Right cardiac atrium (tissue), 5 donors: Measurements from ENCODE around the gene CIT. TPM values are rescaled to one million over a fixed set of nuclear protein-coding genes. Genes with fewer than 3 reads are reported as not detected.
A peak's percentile ranks its signal among the peaks of the same experiment; 100 is the strongest.

ENCODE experiments used
- ATAC-seq, 2 donors: fragments of 200-7000 bp; cut with Tn5 transposase; one replicate each; pipeline versions ENCODE4 v1.8.0 to v1.9.1; 2020; ENCODE audit warnings: moderate library complexity in 2 of 2, mild to moderate bottlenecking in 1 of 2
- DNase-seq, 3 donors: peaks; one replicate each; pipeline ENCODE4 v3.0.0-alpha.2; 2020
- H3K27ac ChIP-seq: one replicate; pipeline ENCODE4 v1.5.1; 2013; ENCODE audit warnings: mild to moderate bottlenecking, low read length, control low read depth, moderate library complexity
- H3K27me3 ChIP-seq: one replicate; pipeline ENCODE4 v1.6.1; 2013; ENCODE audit not compliant: control insufficient read depth, insufficient read depth
- H3K4me1 ChIP-seq: one replicate; pipeline ENCODE4 v1.6.1; 2013; ENCODE audit warnings: low read length; ENCODE audit not compliant: control insufficient read depth, insufficient read depth
- H3K4me3 ChIP-seq: one replicate; pipeline ENCODE4 v1.5.1; 2013; ENCODE audit warnings: low read length, control low read depth
- H3K9me3 ChIP-seq: one replicate; pipeline ENCODE4 v1.6.1; 2013; ENCODE audit warnings: low read length; ENCODE audit not compliant: control insufficient read depth
- WGBS: extraction: QIAGEN DNeasy Blood & Tissue Kit; methylation state at CpG from one replicate; pipeline ENCODE4 v1.1.7; 2013; 5-methylcytosine and 5-hydroxymethylcytosine counted together
- intact Hi-C, 4 donors: fragments of 100-400 bp; cut with DNase I; formaldehyde crosslinking; loops; one replicate each; pipeline versions ENCODE4 v1.11.0 to v1.14.0; 2022 to 2023
- polyA plus RNA-seq: library from polyadenylated mRNA; stranded (reverse); fragments of 200-250 nt; gene quantifications from one replicate; pipeline ENCODE4 v1.2.3, GENCODE V29; 2013
- total RNA-seq, 4 donors: library from RNA; stranded (reverse); fragmentation: NEBNext Ultra II Directional; extraction: Animal tissue kit (Norgen Biotek cat#: 25700); gene quantifications; one replicate each; pipeline ENCODE4 v1.2.1, GENCODE V29; 2021
- donor health status: healthy with polysubstance abuse.
- donor health status: DM: no; HTN: yes; CAD: no.
- donor health status: DM: no; HTN: no; CAD: no.
- donor health status: DM: no; HTN: yes; CAD: no; lungs with severe emphysema.
- donor health status: DM: yes; HTN: yes; CAD: no.

Gene CIT
- total and polyA plus RNA-seq, 5 donors: 0.61 to 3.0 (median 2.4) TPM

DNA sequence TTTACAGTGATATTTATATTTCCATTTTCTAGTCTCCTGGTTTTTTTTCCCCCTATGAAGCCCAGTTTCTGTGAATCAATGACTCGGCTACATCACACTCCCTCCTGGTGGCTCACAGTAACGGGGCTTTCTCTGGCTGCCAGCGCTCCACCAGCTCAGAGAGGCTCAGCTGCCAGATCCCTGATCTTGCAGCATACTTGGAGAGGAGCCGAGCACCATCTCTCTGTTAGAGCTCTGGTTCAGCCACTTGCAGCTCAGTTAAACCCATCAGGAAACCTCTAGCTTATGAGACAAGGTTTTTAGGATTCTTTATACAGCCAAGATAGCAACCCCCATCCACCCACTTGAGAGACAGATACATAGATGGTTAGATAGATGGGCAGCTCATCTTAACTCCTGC, 74.6 kb downstream of the CIT start:
- Histone ChIP-seq H3K4me3 (no peak overlapping the region), H3K27ac (no peak overlapping the region), H3K4me1 (no peaks in the 10 kb centered on the region), H3K27me3 (no peaks in the 10 kb centered on the region), H3K9me3 (no peaks in the 10 kb centered on the region)
- ATAC-seq (peak; percentile 79 to 85), DNase-seq (peak; percentile 67 to 82 (median 73))
- intact Hi-C loops: no loop called here
- 44% methylated on average over 4 of the region's 4 CpGs for WGBS

DNA sequence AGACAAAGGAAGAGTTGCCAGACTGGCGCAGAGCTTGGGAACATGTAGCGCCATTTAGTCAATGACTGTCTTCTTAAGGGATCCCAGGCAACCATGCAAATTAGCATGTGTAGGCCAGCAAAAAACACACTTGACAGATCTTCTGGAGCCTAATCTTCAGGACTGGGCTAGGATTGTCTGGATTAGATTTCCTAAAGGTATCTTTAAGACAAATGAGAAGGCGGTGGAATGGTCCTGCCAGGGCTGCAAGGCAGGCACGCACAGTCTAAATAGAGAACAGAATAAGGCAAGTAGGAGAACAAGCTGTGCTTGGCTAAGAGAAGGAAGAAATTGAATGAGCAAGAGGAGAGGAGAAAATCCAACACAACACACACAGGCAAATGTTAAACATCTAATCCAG, 80.0 kb downstream of the CIT start:
- intact Hi-C loops: no loop called here
- WGBS: 99% methylated on average over 4 of the region's 4 CpGs
- ATAC-seq (no peak), DNase-seq (no peak)
- Histone ChIP-seq H3K9me3 (no peaks in the 10 kb centered on the region), H3K4me3 (no peak overlapping the region), H3K27me3 (no peaks in the 10 kb centered on the region), H3K4me1 (no peaks in the 10 kb centered on the region), H3K27ac (no peak overlapping the region)

DNA sequence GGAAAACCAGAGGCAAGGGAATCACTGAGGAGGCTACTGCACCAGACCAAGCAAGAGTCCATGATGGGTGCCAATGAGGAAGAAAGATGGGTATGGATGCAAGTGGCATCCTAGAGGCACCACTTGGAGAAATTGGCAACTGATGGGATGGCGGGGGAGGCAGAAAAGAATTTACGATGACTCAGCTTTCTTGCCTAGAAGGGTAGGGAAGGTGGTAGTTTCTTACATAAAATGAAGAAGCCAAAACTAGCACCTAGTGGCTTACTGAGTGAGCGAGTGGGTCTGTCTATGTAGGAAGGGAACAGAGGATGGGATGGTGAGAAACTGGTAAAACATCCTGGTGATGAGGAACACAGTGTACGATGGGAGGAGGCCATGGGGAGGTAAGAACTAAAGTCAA, 80.8 kb downstream of the CIT start:
- H3K4me1 ChIP-seq: no peaks in the 10 kb centered on the region
- no peaks in the 10 kb centered on the region for H3K9me3 ChIP-seq
- 96% methylated on average over 4 of the region's 4 CpGs for WGBS
- no peaks in the 10 kb centered on the region for H3K27me3 ChIP-seq
- DNase-seq (no peak), ATAC-seq (no peak)
- no peak overlapping the region for H3K27ac ChIP-seq
- no peak overlapping the region for H3K4me3 ChIP-seq
- intact Hi-C loops: no loop called here

DNA sequence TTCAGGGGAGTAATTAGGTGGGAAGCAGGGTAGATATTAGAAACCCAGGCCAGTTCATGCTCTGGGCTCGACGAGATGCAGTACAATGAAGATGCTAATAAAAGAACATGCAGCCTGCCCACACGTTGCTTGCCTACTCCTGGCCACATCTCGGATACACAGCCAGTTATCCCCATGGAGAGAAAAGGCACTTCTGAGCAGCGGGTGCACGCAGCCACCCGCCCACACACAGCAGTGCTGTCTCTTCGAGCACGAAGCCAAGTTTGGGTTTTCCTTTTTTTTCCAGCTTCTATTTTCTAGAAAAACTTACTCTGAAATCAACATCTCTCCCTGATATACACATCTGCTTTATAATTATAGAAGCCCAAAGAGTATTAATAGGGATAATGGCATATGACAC, 85.7 kb downstream of the CIT start:
- intact Hi-C loops: no loop called here
- no peak for ATAC-seq

DNA sequence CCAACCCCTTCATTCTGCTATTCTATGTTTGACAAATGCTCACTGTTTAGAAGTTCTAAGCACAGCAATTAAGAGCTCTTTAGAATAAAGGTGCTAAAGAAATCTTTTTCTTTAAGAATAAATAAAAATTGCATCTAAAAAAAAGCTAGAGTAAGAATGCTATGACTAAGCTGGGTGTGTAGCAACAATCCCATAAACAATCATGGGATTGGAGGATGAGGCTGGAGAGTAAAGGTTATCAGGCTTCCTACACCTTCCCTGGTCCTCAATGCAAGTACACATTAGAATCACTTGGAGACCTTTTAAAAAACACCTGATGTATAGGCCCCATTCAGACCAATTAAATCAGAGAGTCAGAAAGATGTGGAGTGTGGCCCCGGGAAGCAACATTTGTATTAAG, 88.3 kb downstream of the CIT start:
- intact Hi-C loops: no loop called here
- no peaks in the 10 kb centered on the region for H3K4me1 ChIP-seq
- no peak for DNase-seq
- no peak overlapping the region for H3K27ac ChIP-seq
- H3K27me3 ChIP-seq: no peaks in the 10 kb centered on the region
- 94% methylated on average over 1 of the region's 1 CpG for WGBS
- H3K4me3 ChIP-seq: no peak overlapping the region
- ATAC-seq: no peak
- H3K9me3 ChIP-seq: no peaks in the 10 kb centered on the region

More for the DNA sequence above, 85.7 kb downstream of the CIT start:
- no peak overlapping the region for H3K4me3 ChIP-seq
- no peaks in the 10 kb centered on the region for H3K4me1 ChIP-seq
- WGBS: 76% methylated on average over 9 of the region's 9 CpGs
- H3K27ac ChIP-seq: no peak overlapping the region
- DNase-seq: no peak
- H3K27me3 ChIP-seq: no peaks in the 10 kb centered on the region
- H3K9me3 ChIP-seq: no peaks in the 10 kb centered on the region

DNA sequence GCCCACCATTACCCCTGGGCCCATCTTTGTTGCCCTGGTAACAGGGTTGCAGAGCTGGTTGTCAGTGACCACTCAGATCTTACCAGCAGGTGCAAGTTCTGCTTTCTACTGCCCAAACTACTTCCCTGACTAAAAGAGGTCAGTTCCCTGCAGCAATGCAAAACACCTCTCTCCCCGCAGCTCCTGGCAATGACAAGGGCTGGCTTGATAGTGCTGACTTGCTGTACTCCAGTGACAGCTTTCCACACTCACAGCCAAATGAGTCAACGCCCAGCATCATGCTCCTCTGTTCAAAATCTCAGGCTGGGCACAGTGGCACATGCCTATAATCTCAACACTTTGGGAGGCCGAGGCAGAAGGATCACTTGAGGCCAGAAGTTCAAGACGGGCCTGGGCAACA, 90.6 kb downstream of the CIT start:
- Histone ChIP-seq H3K4me3 (no peak overlapping the region), H3K9me3 (no peaks in the 10 kb centered on the region), H3K4me1 (no peaks in the 10 kb centered on the region), H3K27ac (no peak overlapping the region), H3K27me3 (no peaks in the 10 kb centered on the region)
- peak in 1 of 3 donors; percentile 59 for DNase-seq
- ATAC-seq: peak; percentile 71
- intact Hi-C loops: no loop called here
- 80% methylated on average over 4 of the region's 4 CpGs for WGBS

DNA sequence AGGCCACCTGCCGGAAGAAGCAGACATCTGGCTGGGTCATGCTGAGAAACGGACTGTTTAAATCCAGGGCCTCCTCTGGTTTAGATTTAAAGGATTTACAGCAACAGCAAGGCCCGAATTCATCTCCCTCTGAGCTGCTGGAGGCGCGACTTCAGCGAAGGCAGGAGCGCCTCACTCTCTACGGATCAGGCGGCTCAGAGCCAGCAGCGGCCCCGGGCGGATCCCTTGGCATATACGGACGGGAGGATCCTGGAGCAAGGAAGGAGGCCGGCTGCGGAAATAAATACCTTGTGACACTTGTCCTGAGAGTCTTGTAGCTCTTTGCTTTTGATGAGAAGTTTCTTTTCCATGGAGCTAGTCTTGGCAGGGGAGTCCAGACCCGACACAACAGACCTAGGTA, 92.4 kb downstream of the CIT start:
- no peak for ATAC-seq
- WGBS: 96% methylated on average over 17 of the region's 17 CpGs
- H3K4me1 ChIP-seq: no peaks in the 10 kb centered on the region
- no peaks in the 10 kb centered on the region for H3K27me3 ChIP-seq
- intact Hi-C loops: loop anchor here in 1 of 4 donors (5.0 kb wide), 1 partner anchor 117 kb away; the partner anchor contains the start of gene PRKAB1
- H3K9me3 ChIP-seq: no peaks in the 10 kb centered on the region
- H3K27ac ChIP-seq: no peak overlapping the region
- no peak for DNase-seq
- no peak overlapping the region for H3K4me3 ChIP-seq

DNA sequence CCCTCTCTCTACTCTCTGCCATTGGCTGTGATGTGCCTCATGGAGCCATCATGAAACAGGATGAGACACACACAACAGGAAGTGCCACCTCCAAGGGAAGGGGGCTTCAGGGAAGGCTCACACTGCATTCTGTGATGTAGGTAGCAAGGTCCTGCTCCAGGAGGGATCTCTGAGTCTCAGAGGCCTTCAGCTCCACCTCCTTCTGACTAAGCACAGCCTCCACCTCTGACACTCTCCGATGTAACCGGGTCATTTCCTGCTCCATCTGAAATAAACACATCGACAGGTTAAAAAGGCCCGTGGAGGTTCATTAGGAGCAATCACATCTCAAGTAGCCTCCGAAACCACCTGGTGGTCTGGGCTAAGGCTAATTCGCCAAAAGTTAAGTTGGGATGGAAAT, 93.3 kb downstream of the CIT start:
- intact Hi-C loops: loop anchor here in 1 of 4 donors (5.0 kb wide), 1 partner anchor 116 kb away; the partner anchor contains the start of gene PRKAB1
- no peak overlapping the region for H3K27ac ChIP-seq
- no peaks in the 10 kb centered on the region for H3K9me3 ChIP-seq
- H3K4me1 ChIP-seq: no peaks in the 10 kb centered on the region
- 95% methylated on average over 6 of the region's 6 CpGs for WGBS
- ATAC-seq (no peak), DNase-seq (no peak)
- no peak overlapping the region for H3K4me3 ChIP-seq
- H3K27me3 ChIP-seq: no peaks in the 10 kb centered on the region

DNA sequence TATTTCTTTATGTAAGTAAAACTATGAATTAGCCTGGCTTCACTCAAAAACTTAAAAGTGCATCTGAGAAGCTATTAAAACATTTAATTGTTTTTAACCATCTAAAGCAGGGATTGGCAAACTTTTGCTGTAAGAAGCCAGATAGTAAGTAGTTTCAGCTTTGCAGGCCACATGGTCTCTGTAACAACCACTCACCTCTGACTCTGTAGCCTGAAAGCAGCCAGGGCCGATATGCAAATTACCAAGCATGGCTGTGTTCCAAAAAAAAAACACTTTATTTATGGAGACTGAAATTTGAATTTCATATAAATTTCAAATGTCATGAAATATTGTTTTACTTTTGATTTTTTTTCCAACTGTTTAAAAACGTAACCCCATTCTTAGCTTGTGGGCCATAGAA, 95.3 kb downstream of the CIT start:
- WGBS: 87% methylated on average over 2 of the region's 2 CpGs
- ATAC-seq: no peak
- DNase-seq: no peak
- Histone ChIP-seq H3K27me3 (no peaks in the 10 kb centered on the region), H3K9me3 (no peaks in the 10 kb centered on the region), H3K4me3 (no peak overlapping the region), H3K4me1 (no peaks in the 10 kb centered on the region), H3K27ac (no peak overlapping the region)
- intact Hi-C loops: loop anchor here in 1 of 4 donors (5.0 kb wide), 1 partner anchor 115 kb away; the partner anchor contains the start of gene PRKAB1

DNA sequence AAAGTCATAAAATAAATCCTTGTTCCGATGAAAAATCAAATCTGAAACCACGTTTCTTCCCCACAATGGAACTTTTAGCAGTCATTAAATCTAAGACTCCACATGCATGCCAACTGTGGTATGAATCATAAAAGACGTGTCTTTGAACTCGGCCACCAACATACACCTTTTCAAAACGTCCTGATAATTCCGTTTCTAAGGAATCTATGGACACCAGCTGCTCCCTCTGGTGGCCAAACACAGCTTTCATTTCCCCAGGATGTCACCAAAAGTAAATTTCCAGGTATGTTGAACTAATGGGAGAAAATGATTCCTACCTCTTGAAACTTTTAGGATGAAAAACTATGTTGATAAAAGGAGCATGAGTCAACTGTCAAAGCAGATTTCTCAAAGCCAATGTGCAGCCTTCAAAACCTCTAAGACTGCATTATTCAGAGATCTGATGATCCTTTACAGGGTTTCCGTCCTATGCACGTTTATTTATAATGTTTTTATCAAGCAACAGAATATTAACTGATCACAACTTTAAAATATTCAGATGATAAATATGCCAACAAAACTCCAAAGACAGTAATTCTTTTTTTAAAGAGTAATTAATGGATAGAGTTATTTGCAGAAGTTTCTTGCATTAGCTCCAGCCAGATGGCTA, 96.2 kb downstream of the CIT start:
- intact Hi-C loops: loop anchor here in 1 of 4 donors (5.0 kb wide), 1 partner anchor 114 kb away; the partner anchor contains the start of gene PRKAB1

DNA sequence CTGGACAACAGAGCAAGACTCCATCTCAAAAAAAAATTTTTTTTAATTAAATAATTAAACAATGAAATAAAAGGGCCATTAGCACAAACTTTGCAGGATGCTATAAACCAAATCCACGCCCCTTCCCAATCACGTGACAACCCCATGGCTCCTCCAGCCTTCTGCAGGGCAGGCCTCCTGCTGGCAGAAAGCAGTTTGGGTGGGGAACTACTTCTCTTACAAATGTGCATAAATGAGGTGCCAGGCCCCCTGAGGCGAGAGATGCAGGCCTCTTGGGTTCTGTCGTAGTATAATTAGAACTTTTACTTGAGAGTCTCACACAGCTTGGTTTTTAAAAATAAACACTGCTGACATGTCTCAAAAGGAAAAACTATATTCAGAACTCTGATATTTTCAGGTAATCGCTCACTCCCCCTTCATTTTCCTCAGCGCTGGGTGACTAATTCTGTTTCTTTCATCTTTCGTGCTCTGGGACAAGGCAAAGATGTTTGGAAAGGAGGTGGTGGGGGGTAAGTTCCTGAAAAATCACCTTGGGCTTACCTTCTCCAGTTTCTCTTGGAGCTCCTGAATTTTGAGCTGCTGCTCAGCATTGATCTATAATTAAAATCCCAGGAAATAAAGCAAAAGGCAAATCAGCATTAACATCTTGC, 101.7 kb downstream of the CIT start:
- Histone ChIP-seq H3K27me3 (no peaks in the 10 kb centered on the region), H3K9me3 (no peaks in the 10 kb centered on the region), H3K4me3 (no peak overlapping the region), H3K27ac (no peak overlapping the region), H3K4me1 (no peaks in the 10 kb centered on the region)
- ATAC-seq (no peak), DNase-seq (no peak)
- intact Hi-C loops: loop anchor here in 1 of 4 donors (10.0 kb wide), 1 partner anchor 71 kb away; no protein-coding TSS in a partner anchor
- WGBS: 95% methylated on average over 7 of the region's 7 CpGs

More for the DNA sequence above, 96.2 kb downstream of the CIT start:
- no peak for ATAC-seq
- H3K27me3 ChIP-seq: no peaks in the 10 kb centered on the region
- H3K4me1 ChIP-seq: no peaks in the 10 kb centered on the region
- H3K27ac ChIP-seq: no peak overlapping the region
- H3K9me3 ChIP-seq: no peaks in the 10 kb centered on the region
- peak in 1 of 3 donors; percentile 59 for DNase-seq
- 44% methylated on average over 8 of the region's 8 CpGs for WGBS
- no peak overlapping the region for H3K4me3 ChIP-seq
